Fibroblast of the aortic adventitia (primary cell): Measurements from ENCODE around the gene ID3. TPM values are rescaled to one million over a fixed set of nuclear protein-coding genes. Genes with fewer than 3 reads are reported as not detected.

Experiments
- DNase-seq: peaks from one replicate; pipeline ENCODE4 v3.0.0-alpha.2; 2010; ENCODE audit warnings: low read depth
- H3K4me3 ChIP-seq: 2 replicates; pipeline ENCODE4 v1.5.1; 2011; ENCODE audit warnings: low read depth, mild to moderate bottlenecking, control low read depth, low read length, moderate library complexity
- total RNA-seq: library from RNA; depleted of rRNA; stranded (reverse); fragments of >200 nt; gene quantifications from 2 replicates; pipeline ENCODE4 v1.2.3, GENCODE V29; 2012; ENCODE audit warnings: low replicate concordance
- TF ChIP-seq, protein P1 (sequence below): IDR thresholded peaks from 2 replicates; pipeline ENCODE4 v1.5.1; 2011; ENCODE audit warnings: mild to moderate bottlenecking, low read length, control low read depth, inconsistent platforms; ENCODE audit not compliant: insufficient read depth

ID3 gene
- total RNA-seq, 1 donor, result 51.8 TPM

DNA sequence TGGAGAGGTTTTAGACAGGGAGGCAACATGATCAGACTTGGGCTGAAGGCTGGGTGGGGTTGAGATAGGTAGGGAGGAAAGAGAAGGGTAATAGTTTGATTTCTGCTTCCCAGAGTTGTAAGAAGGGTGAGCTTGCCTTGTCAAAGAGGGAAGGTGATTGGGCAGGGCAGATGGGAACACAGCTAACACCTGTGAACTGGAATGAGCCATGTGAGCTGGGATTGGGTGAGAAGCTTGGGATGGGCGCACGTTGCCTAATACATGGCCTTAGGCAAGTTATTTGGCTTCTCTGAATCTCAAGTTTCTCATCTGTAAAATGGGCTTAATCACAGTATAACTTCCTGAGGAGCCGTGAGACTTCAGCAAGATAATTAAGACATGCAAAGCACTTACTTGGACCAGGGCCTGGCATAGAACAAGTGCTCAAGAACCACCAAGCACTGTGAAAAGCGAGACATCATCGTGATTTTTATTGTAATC, 33.8 kb upstream of the ID3 start:
- no peak for DNase-seq
- TF ChIP-seq, protein P1, sequence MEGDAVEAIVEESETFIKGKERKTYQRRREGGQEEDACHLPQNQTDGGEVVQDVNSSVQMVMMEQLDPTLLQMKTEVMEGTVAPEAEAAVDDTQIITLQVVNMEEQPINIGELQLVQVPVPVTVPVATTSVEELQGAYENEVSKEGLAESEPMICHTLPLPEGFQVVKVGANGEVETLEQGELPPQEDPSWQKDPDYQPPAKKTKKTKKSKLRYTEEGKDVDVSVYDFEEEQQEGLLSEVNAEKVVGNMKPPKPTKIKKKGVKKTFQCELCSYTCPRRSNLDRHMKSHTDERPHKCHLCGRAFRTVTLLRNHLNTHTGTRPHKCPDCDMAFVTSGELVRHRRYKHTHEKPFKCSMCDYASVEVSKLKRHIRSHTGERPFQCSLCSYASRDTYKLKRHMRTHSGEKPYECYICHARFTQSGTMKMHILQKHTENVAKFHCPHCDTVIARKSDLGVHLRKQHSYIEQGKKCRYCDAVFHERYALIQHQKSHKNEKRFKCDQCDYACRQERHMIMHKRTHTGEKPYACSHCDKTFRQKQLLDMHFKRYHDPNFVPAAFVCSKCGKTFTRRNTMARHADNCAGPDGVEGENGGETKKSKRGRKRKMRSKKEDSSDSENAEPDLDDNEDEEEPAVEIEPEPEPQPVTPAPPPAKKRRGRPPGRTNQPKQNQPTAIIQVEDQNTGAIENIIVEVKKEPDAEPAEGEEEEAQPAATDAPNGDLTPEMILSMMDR, result no peak
- no peak overlapping the region for H3K4me3 ChIP-seq

DNA sequence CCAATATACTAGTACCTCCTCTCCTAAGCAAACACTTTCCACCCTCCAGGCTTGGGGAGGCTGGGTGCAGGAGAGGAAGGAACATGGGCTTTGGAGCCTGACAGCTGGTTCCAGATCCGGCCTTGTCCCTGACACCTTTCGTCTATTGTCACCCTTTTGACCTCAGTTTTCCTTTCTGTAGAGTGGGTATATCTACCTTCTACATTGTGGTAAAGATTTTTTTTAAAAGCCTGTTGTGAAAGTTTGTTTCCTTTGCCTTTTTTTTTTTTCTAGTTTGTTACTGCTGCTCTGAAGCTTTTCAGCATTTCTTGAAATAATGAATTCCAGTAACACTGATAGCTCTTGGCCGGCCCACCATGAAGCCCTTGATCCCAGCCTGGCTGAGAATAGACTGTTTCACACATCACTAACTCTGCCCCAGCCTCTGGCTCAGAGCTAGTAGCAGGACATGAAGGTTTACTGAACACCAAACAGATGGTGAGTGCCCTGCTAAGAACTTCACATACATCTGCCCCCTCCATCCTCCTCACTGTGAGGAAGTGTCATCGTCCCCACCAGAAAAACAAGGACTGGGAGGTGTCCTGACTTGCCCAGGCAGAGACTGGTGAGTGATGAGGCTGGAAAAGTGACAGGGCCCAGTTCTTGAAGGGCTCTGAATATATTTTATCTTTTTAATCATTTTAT, 33.0 kb upstream of the ID3 start:
- peak; percentile 38 for DNase-seq
- H3K4me3 ChIP-seq, result no peak overlapping the region
- TF ChIP-seq, protein P1, result no peak

DNA sequence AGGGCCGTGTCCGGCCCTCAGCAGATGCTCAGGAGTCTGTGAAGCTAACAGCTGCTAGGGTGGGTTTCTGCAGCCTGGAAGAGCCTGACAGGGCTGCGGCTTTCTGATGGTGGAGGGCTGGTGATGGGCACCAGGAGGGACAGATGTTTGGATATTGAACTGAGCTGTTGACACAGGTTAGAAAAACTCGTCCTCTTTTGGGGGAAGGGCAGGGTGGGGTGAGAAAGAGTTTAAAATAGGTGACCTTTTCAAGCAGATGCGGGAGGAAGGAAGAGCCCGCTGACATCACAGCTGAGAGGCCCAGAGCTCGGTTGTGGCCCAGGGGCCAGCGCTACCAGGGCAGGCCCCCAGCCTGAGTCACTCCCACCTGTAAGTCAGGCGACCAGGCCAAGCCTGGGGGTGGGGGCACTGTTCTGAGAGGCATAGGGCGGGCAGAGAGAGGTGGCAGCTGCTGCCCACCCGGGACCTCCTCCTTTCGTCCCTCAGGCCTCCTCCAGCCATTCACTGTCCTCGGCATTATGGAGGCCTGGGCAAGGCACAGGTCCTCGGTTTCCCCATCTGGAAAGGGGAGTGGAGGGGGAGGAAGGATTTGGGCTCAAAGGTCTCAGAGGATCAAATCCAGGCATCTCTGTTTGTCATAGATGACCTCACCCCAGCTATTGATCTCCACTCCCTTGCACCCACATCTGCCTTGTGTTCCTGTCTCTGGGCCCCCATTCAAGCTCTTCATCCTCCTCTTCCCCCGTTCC, 32.3 kb upstream of the ID3 start:
- no peak overlapping the region for H3K4me3 ChIP-seq
- DNase-seq, result no peak
- TF ChIP-seq, protein P1, result no peak

DNA sequence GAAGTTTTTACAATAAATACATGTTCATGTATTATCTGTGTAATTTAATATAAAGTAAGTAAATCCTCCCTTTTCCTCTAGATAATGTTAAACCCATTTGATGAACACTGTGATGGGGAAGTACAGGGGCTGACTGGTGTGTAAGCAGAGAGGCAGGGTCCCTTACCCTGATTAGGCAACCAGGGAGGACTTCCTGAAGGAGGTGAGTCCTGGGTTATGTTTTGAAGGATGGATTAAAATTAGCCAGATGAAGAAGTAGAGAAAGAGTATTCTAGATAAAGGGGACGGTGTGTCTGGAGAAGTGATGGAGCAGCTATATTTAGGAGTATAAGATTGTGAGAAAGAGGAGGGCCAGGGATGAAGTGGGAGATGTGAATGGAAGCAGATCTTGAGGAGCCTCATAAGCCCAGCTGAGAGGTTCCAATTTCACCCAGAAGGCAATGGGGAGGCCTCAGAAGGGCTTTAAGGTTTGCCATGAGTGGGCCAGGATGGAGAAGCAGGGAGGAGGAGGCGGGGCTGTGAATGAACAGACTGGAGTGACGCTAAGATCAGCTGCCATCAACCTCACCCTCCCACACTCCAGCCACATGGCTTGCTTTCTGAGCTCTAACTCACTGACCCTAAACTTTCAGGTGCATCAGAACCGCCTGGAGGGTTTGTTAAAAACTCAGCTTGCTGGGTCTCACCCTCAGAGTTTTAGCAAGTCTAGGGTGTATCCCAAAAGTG, 30.9 kb upstream of the ID3 start:
- H3K4me3 ChIP-seq, result no peak overlapping the region
- DNase-seq, result no peak

DNA sequence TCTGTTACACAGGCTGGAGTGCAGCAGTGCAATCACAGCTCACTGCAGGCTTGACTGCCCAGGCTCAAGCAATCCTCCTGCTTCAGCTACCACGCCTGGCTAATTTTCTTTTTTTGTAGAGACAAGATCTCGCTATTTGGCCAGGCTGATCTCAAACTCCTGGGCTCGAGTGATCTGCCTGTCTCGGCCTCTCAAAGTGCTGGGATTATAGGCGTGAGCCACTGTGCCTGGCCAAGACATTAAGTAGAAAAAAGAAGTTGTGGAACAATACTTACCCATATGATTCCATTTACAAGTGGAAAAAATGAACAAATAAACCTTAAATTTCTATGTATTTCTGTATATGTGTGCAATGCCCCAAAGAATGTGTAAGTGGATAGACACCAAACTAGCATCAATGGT, 30.3 kb upstream of the ID3 start:
- DNase-seq, result no peak
- TF ChIP-seq, protein P1, result no peak
- no peak overlapping the region for H3K4me3 ChIP-seq

More for the DNA sequence above, 30.9 kb upstream of the ID3 start:
- TF ChIP-seq, protein P1, result no peak

DNA sequence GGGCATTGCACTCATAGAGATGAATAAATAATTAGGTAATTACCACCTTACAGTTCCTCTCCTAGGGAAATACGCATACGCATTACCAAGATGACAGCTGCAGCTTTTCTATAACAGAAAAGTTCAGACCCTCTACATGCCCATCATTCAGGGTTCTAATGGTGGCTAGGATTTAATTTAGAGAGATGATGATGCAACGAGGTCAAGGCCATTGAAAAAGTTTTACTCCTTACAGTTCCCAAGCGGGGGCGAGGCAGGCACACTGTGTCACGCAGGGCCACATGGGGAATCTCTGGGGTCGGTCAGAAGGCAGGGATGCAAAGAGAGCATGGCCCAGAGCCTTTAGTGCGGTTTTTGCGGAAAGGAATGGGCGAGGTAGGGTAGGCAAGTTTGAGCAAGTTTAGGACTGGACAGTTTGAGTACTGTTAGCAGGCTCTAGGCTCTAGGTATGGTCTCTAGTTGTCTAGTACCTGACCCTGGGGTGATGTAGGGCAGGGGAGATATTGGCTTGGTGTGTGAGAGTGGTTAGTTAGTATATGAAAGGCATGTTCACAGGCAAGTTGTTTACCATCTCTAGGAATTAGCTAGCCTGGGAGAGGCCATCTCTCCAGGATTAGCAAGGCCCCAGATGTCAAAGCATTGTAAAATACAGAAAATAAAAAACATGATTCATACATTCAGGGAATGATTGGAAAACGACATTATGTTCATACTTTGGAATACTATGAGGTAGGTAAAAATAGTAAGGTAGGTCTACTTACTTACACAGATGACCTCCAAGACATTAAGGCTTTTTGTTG, 29.6 kb upstream of the ID3 start:
- TF ChIP-seq, protein P1, result no peak
- H3K4me3 ChIP-seq, result no peak overlapping the region
- DNase-seq, result no peak
